ENCODE results near the gene MYADML2.

MYADML2 gene

GRCh38 chr17:81899514-81900166 is 47.4 kb downstream of the MYADML2 start:
- DNase-seq (ENCODE audit: low spot score) = no peak

- no peak for DNase-seq (ENCODE audit: low spot score)
Measured at GRCh38 chr17:81898885-81899284, 48.1 kb downstream of the MYADML2 start.

- DNase-seq (ENCODE audit: low spot score) = peak; percentile 98
Measured at GRCh38 chr17:81898029-81898866, 48.8 kb downstream of the MYADML2 start.

- no peak for DNase-seq (ENCODE audit: low spot score)
Measured at GRCh38 chr17:81895400-81895799, 51.6 kb downstream of the MYADML2 start.

- DNase-seq (ENCODE audit: low spot score) = no peak
Measured at GRCh38 chr17:81891303-81891552, 55.8 kb downstream of the MYADML2 start.

GRCh38 chr17:81890447-81891302 is 56.4 kb downstream of the MYADML2 start:
- no peak for DNase-seq (ENCODE audit: low spot score)

Data from RKO (cell line).